Measurements from ENCODE around the gene CLCN1.

CLCN1 gene

DNA sequence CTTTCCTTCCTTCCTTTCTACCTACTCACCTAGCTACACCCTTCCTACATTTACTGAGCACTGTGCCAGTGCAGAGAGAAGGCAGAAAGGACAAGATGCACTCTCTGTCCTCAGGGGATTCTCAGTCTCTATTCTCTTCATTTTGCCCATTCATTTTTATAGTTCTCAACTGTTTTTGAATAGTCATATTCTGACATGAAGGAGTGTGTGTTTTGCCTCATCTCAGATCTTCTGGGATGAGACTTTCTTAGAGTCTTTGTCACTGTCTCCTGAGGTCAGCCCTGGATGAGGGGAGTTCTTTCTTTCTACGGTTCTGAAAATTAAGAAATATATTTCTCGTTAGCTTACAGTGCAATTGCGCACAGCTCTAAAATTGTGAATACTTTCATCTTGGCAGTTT is 21.3 kb downstream of the CLCN1 start:
- no peak for DNase-seq
- no peaks in the 10 kb centered on the region for H3K36me3 ChIP-seq (ENCODE audit: control insufficient read depth in 1 of 2, insufficient read depth in 2 of 2, low read depth in 1 of 2, low read length in 2 of 2)

DNA sequence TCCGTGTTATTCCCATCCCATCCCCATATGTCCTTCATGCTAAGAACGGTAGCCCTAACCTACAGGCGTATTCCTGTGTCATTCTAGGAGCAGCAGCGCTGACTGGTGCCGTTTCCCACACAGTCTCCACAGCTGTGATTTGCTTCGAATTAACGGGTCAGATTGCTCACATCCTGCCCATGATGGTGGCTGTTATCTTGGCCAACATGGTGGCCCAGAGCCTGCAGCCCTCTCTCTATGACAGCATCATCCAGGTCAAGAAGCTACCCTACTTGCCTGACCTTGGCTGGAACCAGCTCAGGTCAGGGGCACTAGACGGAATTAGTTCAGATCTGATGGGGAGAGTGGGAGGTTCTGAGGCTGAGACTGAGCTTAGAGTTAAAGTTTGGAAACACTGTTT is 25.9 kb downstream of the CLCN1 start:
- Histone ChIP-seq H3K79me1 (replicated peaks; ENCODE audit: low read length, poor library complexity, severe bottlenecking) (no peaks in the 10 kb centered on the region), H3K18ac (ENCODE audit: low read depth in 1 of 2, low read length in 2 of 2) (no peak overlapping the region), H3K27ac (ENCODE audit: low read length, poor library complexity, severe bottlenecking) (no peak overlapping the region), H3K4me3 (ENCODE audit: insufficient read depth in 1 of 2, low read depth in 1 of 2, low read length in 2 of 2) (no peak overlapping the region), H3K9me3 (ENCODE audit: control insufficient read depth, low read length) (no peaks in the 10 kb centered on the region), H3K9ac (ENCODE audit: low read length) (no peak overlapping the region), H2BK5ac (ENCODE audit: low read depth, low read length, poor library complexity, severe bottlenecking) (no peak overlapping the region), H3K14ac (ENCODE audit: low read length in 2 of 2) (no peak overlapping the region), H4K8ac (ENCODE audit: low read length) (no peak overlapping the region), H3K4me1 (ENCODE audit: control insufficient read depth, insufficient read depth, low read depth, low read length) (peaks cover 5% of the 10 kb centered on the region), H2AFZ (ENCODE audit: low read depth, low read length) (no peak overlapping the region), H2BK15ac (ENCODE audit: low read depth, poor library complexity, severe bottlenecking) (no peak overlapping the region), H2BK120ac (ENCODE audit: low read depth, low read length) (no peak overlapping the region), H3K4me2 (ENCODE audit: low read length, poor library complexity, severe bottlenecking) (no peak overlapping the region), H2AK5ac (ENCODE audit: low read length, severe bottlenecking) (no peak overlapping the region), H2BK12ac (ENCODE audit: low read length in 2 of 2) (no peak overlapping the region), H3K23ac (ENCODE audit: low read length in 2 of 2) (no peak overlapping the region), H3K36me3 (ENCODE audit: control insufficient read depth in 1 of 2, insufficient read depth in 2 of 2, low read depth in 1 of 2, low read length in 2 of 2) (no peaks in the 10 kb centered on the region), H3K4ac (ENCODE audit: low read depth in 1 of 2, low read length in 2 of 2) (no peak overlapping the region), H3K27me3 (ENCODE audit: control insufficient read depth in 1 of 2, insufficient read depth in 1 of 2, low read length in 2 of 2) (peaks cover 19 to 32% of the 10 kb centered on the region in 2 experiments), H4K91ac (ENCODE audit: low read length) (no peak overlapping the region)
- DNase-seq, result no peak
- 94% methylated on average over 7 of the region's 8 CpGs for WGBS

More for the DNA sequence above, 21.3 kb downstream of the CLCN1 start:
- Histone ChIP-seq H4K8ac (ENCODE audit: low read length) (no peak overlapping the region), H3K23ac (ENCODE audit: low read length in 2 of 2) (no peak overlapping the region), H2AFZ (ENCODE audit: low read depth, low read length) (no peak overlapping the region), H3K14ac (ENCODE audit: low read length in 2 of 2) (no peak overlapping the region), H2AK5ac (ENCODE audit: low read length, severe bottlenecking) (no peak overlapping the region), H3K27me3 (ENCODE audit: control insufficient read depth in 1 of 2, insufficient read depth in 1 of 2, low read length in 2 of 2) (peaks cover 0 to 16% of the 10 kb centered on the region in 2 experiments), H3K4me2 (ENCODE audit: low read length, poor library complexity, severe bottlenecking) (no peak overlapping the region), H2BK15ac (ENCODE audit: low read depth, poor library complexity, severe bottlenecking) (no peak overlapping the region), H3K4ac (ENCODE audit: low read depth in 1 of 2, low read length in 2 of 2) (no peak overlapping the region), H2BK120ac (ENCODE audit: low read depth, low read length) (no peak overlapping the region), H3K4me1 (ENCODE audit: control insufficient read depth, insufficient read depth, low read depth, low read length) (no peaks in the 10 kb centered on the region), H3K79me1 (replicated peaks; ENCODE audit: low read length, poor library complexity, severe bottlenecking) (no peaks in the 10 kb centered on the region), H3K9ac (ENCODE audit: low read length) (no peak overlapping the region), H2BK12ac (ENCODE audit: low read length in 2 of 2) (no peak overlapping the region), H3K18ac (ENCODE audit: low read depth in 1 of 2, low read length in 2 of 2) (no peak overlapping the region), H3K9me3 (ENCODE audit: control insufficient read depth, low read length) (no peaks in the 10 kb centered on the region), H4K91ac (ENCODE audit: low read length) (no peak overlapping the region), H3K4me3 (ENCODE audit: insufficient read depth in 1 of 2, low read depth in 1 of 2, low read length in 2 of 2) (no peak overlapping the region), H2BK5ac (ENCODE audit: low read depth, low read length, poor library complexity, severe bottlenecking) (no peak overlapping the region), H3K27ac (ENCODE audit: low read length, poor library complexity, severe bottlenecking) (no peak overlapping the region)
- WGBS, result 97% methylated on average over 3 of the region's 3 CpGs

DNA sequence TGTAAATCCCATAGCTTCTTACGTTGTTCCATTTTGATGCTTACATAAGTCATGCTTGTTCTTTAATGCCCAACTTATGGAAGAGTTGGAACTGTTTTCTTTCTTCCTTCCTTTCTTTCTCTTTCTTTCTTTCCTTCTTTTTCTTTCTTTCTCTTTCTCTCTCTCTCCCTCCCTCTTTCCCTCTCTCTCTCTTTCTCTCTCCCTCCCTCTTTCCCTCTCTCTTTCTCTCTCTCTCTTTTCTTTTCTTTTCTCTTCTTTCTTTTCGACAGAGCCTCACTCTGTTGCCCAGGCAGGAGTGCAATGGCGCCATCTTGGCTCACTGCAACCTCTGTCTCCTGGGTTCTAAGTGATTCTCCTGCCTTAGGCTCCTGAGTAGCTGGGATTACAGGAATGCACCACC is 27.7 kb downstream of the CLCN1 start:
- H2AFZ ChIP-seq (ENCODE audit: low read depth, low read length), result no peak overlapping the region
- 70% methylated on average over 3 of the region's 3 CpGs for WGBS
- H3K4me2 ChIP-seq (ENCODE audit: low read length, poor library complexity, severe bottlenecking), result no peak overlapping the region

DNA sequence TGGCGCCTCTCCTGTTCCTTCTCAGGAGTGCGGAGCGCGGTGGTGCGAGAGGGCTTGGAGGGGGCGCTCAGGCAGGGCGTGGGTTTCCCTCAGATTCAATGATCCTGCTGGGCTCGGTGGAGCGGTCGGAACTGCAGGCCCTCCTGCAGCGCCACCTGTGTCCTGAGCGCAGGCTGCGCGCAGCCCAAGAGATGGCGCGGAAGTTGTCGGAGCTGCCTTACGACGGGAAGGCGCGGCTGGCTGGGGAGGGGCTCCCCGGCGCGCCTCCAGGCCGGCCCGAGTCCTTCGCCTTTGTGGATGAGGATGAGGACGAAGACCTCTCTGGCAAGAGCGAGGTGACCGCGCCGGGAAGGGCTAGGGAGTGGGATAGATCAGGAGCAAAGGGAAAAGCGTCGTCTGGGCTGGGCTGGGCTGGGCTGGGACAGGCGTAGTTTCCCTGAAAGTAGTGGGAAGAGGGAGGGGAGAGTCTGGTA is 29.6 kb downstream of the CLCN1 start:
- H3K23ac ChIP-seq (ENCODE audit: low read length in 2 of 2), result no peak overlapping the region
- DNase-seq, result peak; percentile 48

More for the DNA sequence above, 27.7 kb downstream of the CLCN1 start:
- Histone ChIP-seq H3K4me3 (ENCODE audit: insufficient read depth in 1 of 2, low read depth in 1 of 2, low read length in 2 of 2) (no peak overlapping the region), H3K27me3 (ENCODE audit: control insufficient read depth in 1 of 2, insufficient read depth in 1 of 2, low read length in 2 of 2) (peaks cover 32 to 40% of the 10 kb centered on the region in 2 experiments), H3K14ac (ENCODE audit: low read length in 2 of 2) (no peak overlapping the region), H3K18ac (ENCODE audit: low read depth in 1 of 2, low read length in 2 of 2) (no peak overlapping the region), H2BK12ac (ENCODE audit: low read length in 2 of 2) (no peak overlapping the region), H3K4me1 (ENCODE audit: control insufficient read depth, insufficient read depth, low read depth, low read length) (peaks cover 5% of the 10 kb centered on the region), H3K9me3 (ENCODE audit: control insufficient read depth, low read length) (no peaks in the 10 kb centered on the region), H4K91ac (ENCODE audit: low read length) (no peak overlapping the region), H2BK5ac (ENCODE audit: low read depth, low read length, poor library complexity, severe bottlenecking) (no peak overlapping the region), H3K79me1 (replicated peaks; ENCODE audit: low read length, poor library complexity, severe bottlenecking) (no peaks in the 10 kb centered on the region), H2BK15ac (ENCODE audit: low read depth, poor library complexity, severe bottlenecking) (no peak overlapping the region), H3K36me3 (ENCODE audit: control insufficient read depth in 1 of 2, insufficient read depth in 2 of 2, low read depth in 1 of 2, low read length in 2 of 2) (no peaks in the 10 kb centered on the region), H3K27ac (ENCODE audit: low read length, poor library complexity, severe bottlenecking) (no peak overlapping the region), H4K8ac (ENCODE audit: low read length) (no peak overlapping the region), H2BK120ac (ENCODE audit: low read depth, low read length) (no peak overlapping the region), H3K23ac (ENCODE audit: low read length in 2 of 2) (no peak overlapping the region), H2AK5ac (ENCODE audit: low read length, severe bottlenecking) (no peak overlapping the region), H3K9ac (ENCODE audit: low read length) (no peak overlapping the region), H3K4ac (ENCODE audit: low read depth in 1 of 2, low read length in 2 of 2) (no peak overlapping the region)
- no peak for DNase-seq

More for the DNA sequence above, 29.6 kb downstream of the CLCN1 start:
- Histone ChIP-seq H3K9me3 (ENCODE audit: control insufficient read depth, low read length) (no peaks in the 10 kb centered on the region), H3K4me2 (ENCODE audit: low read length, poor library complexity, severe bottlenecking) (peak overlapping the region; percentile 12), H2BK12ac (ENCODE audit: low read length in 2 of 2) (peak overlapping the region in 1 of 2 experiments; percentile 11), H3K14ac (ENCODE audit: low read length in 2 of 2) (no peak overlapping the region), H2BK15ac (ENCODE audit: low read depth, poor library complexity, severe bottlenecking) (no peak overlapping the region), H3K79me1 (replicated peaks; ENCODE audit: low read length, poor library complexity, severe bottlenecking) (no peaks in the 10 kb centered on the region), H2AFZ (ENCODE audit: low read depth, low read length) (peak overlapping the region; percentile 76), H4K91ac (ENCODE audit: low read length) (no peak overlapping the region), H3K4me1 (ENCODE audit: control insufficient read depth, insufficient read depth, low read depth, low read length) (peaks cover 5% of the 10 kb centered on the region), H3K27me3 (ENCODE audit: control insufficient read depth in 1 of 2, insufficient read depth in 1 of 2, low read length in 2 of 2) (peaks cover 43 to 45% of the 10 kb centered on the region in 2 experiments), H3K27ac (ENCODE audit: low read length, poor library complexity, severe bottlenecking) (no peak overlapping the region), H3K18ac (ENCODE audit: low read depth in 1 of 2, low read length in 2 of 2) (no peak overlapping the region), H2BK120ac (ENCODE audit: low read depth, low read length) (no peak overlapping the region), H3K4ac (ENCODE audit: low read depth in 1 of 2, low read length in 2 of 2) (no peak overlapping the region), H2BK5ac (ENCODE audit: low read depth, low read length, poor library complexity, severe bottlenecking) (no peak overlapping the region), H4K8ac (ENCODE audit: low read length) (peak overlapping the region; percentile 27), H3K9ac (ENCODE audit: low read length) (no peak overlapping the region), H3K36me3 (ENCODE audit: control insufficient read depth in 1 of 2, insufficient read depth in 2 of 2, low read depth in 1 of 2, low read length in 2 of 2) (no peaks in the 10 kb centered on the region), H3K4me3 (ENCODE audit: insufficient read depth in 1 of 2, low read depth in 1 of 2, low read length in 2 of 2) (peak overlapping the region in 1 of 2 experiments; percentile 61), H2AK5ac (ENCODE audit: low read length, severe bottlenecking) (no peak overlapping the region)
- 3% methylated on average over 35 of the region's 35 CpGs for WGBS

Data from mesenchymal stem cell (in vitro differentiated cells and primary cell).